PC-9 (cell line): ENCODE data around the gene INTS7. TPM values are rescaled to one million over a fixed set of nuclear protein-coding genes. Genes with fewer than 3 reads are reported as not detected.
A peak's percentile ranks its signal among the peaks of the same experiment; 100 is the strongest.

ENCODE experiments used
- BruUV-seq: library from RNA; stranded (reverse); fragments of 400-500 nt; replicated peaks from 2 replicates; lab custom pipeline; 2021; lab: Mats Ljungman, UMichigan
- CTCF ChIA-PET: fragments of 300-600 bp; sonication (Branson Sonifier 250); formaldehyde crosslinking; loops from one replicate; lab custom pipeline; 2022; ENCODE audit warnings: antibody characterized with exemption; lab: Charles Lee
- POLR2A ChIA-PET: fragments of 300-600 bp; sonication (Branson Sonifier 250); formaldehyde crosslinking; loops from one replicate; lab custom pipeline; 2022; ENCODE audit warnings: antibody characterized with exemption; ENCODE audit not compliant: unreplicated experiment; lab: Charles Lee
- DNase-seq, 2 experiments: peaks; one replicate each; pipeline versions ENCODE4 v3.0.0 to v3.0.0-alpha.2; 2015 to 2022; ENCODE audit warnings: mixed read lengths in 1 of 2
- H2AFZ ChIP-seq: fragments of 200-600 bp; sonication (generic); 2 replicates; pipeline ENCODE4 v1.8.1; 2017; ENCODE audit warnings: antibody characterized with exemption
- H3F3A ChIP-seq: fragments of 200-600 bp; sonication (generic); 2 replicates; pipeline ENCODE4 v1.8.1; 2017; ENCODE audit warnings: antibody characterized with exemption, mild to moderate bottlenecking, low read depth; ENCODE audit not compliant: insufficient read depth
- H3K27ac ChIP-seq: fragments of 200-600 bp; sonication (generic); 2 replicates; pipeline ENCODE4 v1.6.1; 2016; ENCODE audit warnings: mixed run types
- H3K27me3 ChIP-seq: fragments of 200-600 bp; sonication (generic); 2 replicates; pipeline ENCODE4 v1.6.1; 2016; ENCODE audit warnings: low read depth, mixed run types; ENCODE audit not compliant: insufficient read depth
- H3K36me3 ChIP-seq: fragments of 200-600 bp; sonication (generic); 2 replicates; pipeline ENCODE4 v1.6.1; 2016; ENCODE audit warnings: low read depth, mixed run types
- H3K4me1 ChIP-seq: fragments of 200-600 bp; sonication (generic); replicated peaks from 2 replicates; pipeline ENCODE4 v1.6.1; 2016; ENCODE audit warnings: mixed run types; ENCODE audit not compliant: insufficient read depth
- H3K4me2 ChIP-seq: fragments of 200-600 bp; sonication (generic); 2 replicates; pipeline ENCODE4 v1.6.1; 2017; ENCODE audit warnings: mixed run types
- H3K4me3 ChIP-seq: fragments of 200-600 bp; sonication (generic); 2 replicates; pipeline ENCODE4 v1.6.1; 2016; ENCODE audit warnings: mixed run types
- H3K79me2 ChIP-seq: fragments of 200-600 bp; sonication (generic); 2 replicates; pipeline ENCODE4 v1.6.1; 2017; ENCODE audit warnings: low read depth, mixed run types
- H3K9me2 ChIP-seq: fragments of 200-600 bp; sonication (generic); 2 replicates; pipeline ENCODE4 v1.8.1; 2017; ENCODE audit warnings: mild to moderate bottlenecking; ENCODE audit not compliant: insufficient read depth
- H3K9me3 ChIP-seq: fragments of 200-600 bp; sonication (generic); 2 replicates; pipeline ENCODE4 v1.8.1; 2016; ENCODE audit warnings: low read depth; ENCODE audit not compliant: insufficient read depth
- H4K20me1 ChIP-seq: fragments of 200-600 bp; sonication (generic); 2 replicates; pipeline ENCODE4 v1.8.1; 2017; ENCODE audit not compliant: insufficient read depth
- CTCF ChIP-seq: fragments of 200-600 bp; sonication (generic); conservative IDR thresholded peaks from 2 replicates; pipeline ENCODE4 v1.6.1; 2017; ENCODE audit warnings: mixed run types, antibody characterized with exemption, mild to moderate bottlenecking, moderate library complexity
- EZH2 ChIP-seq: fragments of 200-600 bp; sonication (generic); IDR thresholded peaks from 2 replicates; pipeline ENCODE4 v1.8.0; 2017; ENCODE audit warnings: antibody characterized with exemption, low read depth
- intact Hi-C: fragments of 100-400 bp; cut with micrococcal nuclease; formaldehyde crosslinking; loops from one replicate; pipeline ENCODE4 v1.10.0; 2022; ENCODE audit not compliant: unreplicated experiment
- total RNA-seq: library from RNA; stranded (reverse); gene quantifications from 2 replicates; pipeline ENCODE4 v1.2.3, GENCODE V29; 2021

INTS7 gene
- total RNA-seq, 1 experiment from 2014 or later = 24.7 TPM

GRCh38 chr1:212067787-212068186, 32.4 kb upstream of the INTS7 start:
- TF ChIP-seq CTCF (no peak), EZH2 (no peak)

DNA sequence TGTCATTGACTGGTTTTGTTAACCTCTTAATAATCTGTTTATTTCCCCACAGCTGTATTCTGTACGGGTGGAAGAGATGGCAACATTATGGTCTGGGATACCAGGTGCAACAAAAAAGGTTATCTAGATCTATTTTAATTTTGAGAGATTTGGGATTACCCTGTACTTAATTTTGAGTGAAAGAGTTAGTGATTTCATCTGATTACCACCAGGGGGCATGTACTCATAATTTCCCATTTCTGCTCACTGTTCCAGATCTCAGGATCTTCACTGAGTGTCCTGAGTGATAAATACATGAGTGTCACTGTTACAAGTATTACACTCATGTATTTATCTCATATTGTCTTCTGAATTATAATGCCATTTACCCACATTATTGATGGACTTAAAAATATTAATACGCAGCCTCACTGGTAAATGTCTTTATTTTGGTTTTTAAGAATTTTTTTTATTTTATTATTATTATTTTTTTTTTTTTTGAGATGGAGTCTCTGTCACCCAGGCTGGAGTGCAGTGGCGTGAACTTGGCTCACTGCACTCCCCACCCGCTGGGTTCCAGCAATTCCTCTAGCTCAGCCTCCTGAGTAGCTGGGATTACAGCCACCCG, 27.6 kb upstream of the INTS7 start:
- H3F3A ChIP-seq = peaks cover 15% of the 10 kb centered on the region
- no peaks in the 10 kb centered on the region for H3K36me3 ChIP-seq
- CTCF ChIA-PET = interaction anchor here (0.5 to 1.7 kb wide), 5 partner anchors 27 to 393 kb away, joined by 3 to 8 read pairs (median 3); no protein-coding TSS in a partner anchor
- H3K9me3 ChIP-seq = peaks cover 3% of the 10 kb centered on the region; the same call in 1 of the 2 replicates
- H2AFZ ChIP-seq = no peak overlapping the region
- H3K27me3 ChIP-seq = no peaks in the 10 kb centered on the region
- DNase-seq = no peak
- H3K27ac ChIP-seq = no peak overlapping the region
- POLR2A ChIA-PET = no interaction called here
- intact Hi-C loops = loop anchor here (1.0 to 2.0 kb wide), 3 partner anchors 228 to 930 kb away; no protein-coding TSS in a partner anchor
- H3K4me3 ChIP-seq = no peak overlapping the region
- H3K4me1 ChIP-seq = no peaks in the 10 kb centered on the region
- no TSS peak for BruUV-seq
- no peak for TF ChIP-seq EZH2
- peak; percentile 84 for TF ChIP-seq CTCF
- no peaks in the 10 kb centered on the region for H4K20me1 ChIP-seq
- H3K79me2 ChIP-seq = no peaks in the 10 kb centered on the region
- no peak overlapping the region for H3K4me2 ChIP-seq
- H3K9me2 ChIP-seq = no peaks in the 10 kb centered on the region

More at GRCh38 chr1:212067787-212068186, 32.4 kb upstream of the INTS7 start:
- Histone ChIP-seq H3F3A (no peaks in the 10 kb centered on the region), H3K27me3 (no peaks in the 10 kb centered on the region), H3K9me2 (no peaks in the 10 kb centered on the region), H3K79me2 (no peaks in the 10 kb centered on the region), H2AFZ (no peak overlapping the region), H3K4me2 (no peak overlapping the region), H3K9me3 (no peaks in the 10 kb centered on the region), H3K4me3 (no peak overlapping the region), H3K27ac (no peak overlapping the region), H3K4me1 (no peaks in the 10 kb centered on the region), H4K20me1 (no peaks in the 10 kb centered on the region), H3K36me3 (no peaks in the 10 kb centered on the region)
- CTCF ChIA-PET = no interaction called here
- no peak for DNase-seq
- POLR2A ChIA-PET = no interaction called here
- intact Hi-C loops = no loop called here
- BruUV-seq = no TSS peak

DNA sequence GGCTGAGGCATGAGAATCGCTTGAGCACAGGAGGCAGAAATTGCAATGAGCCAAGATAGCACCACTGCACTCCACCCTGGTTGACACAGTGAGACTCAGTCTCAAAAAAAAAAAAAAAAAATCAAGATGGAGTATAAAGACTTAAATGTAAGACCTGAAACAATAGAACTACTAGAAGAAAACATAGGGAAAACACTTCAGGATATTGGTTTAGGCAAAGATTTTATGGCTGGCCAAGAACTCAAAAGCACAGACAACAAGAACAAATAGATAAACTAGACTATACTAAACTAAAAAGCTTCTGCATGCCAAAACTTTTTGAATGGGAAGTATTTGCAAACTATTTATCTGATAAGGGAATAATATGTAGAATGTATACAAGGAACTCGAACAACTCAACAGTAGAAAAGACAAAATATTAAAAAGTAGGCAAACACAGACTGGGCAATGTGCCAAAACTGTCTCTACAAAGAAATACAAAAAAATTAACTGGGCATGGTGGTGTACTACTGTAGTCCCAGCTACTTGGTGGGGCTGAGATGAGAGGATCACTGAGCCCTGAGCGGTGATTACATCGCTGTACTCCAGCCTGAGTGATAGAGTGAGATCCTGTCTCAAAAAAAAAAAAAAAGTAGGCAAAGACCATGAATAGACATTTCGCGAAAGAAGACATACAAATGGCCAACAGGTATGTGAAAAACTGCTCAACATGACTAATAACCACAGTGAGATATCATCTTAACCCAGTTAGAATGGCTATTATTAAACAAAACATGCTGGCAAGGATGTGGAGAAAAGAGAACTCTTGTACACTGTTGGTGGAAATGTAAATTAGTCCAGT, 25.5 kb upstream of the INTS7 start:
- Histone ChIP-seq H3K4me3 (no peak overlapping the region), H4K20me1 (no peaks in the 10 kb centered on the region), H3K27ac (no peak overlapping the region), H3K4me1 (no peaks in the 10 kb centered on the region), H3K9me3 (peaks cover 16% of the 10 kb centered on the region), H3F3A (peaks cover 15% of the 10 kb centered on the region), H3K4me2 (no peak overlapping the region), H3K27me3 (no peaks in the 10 kb centered on the region), H2AFZ (no peak overlapping the region), H3K9me2 (no peaks in the 10 kb centered on the region), H3K79me2 (no peaks in the 10 kb centered on the region), H3K36me3 (peaks cover 5% of the 10 kb centered on the region; the same call in 1 of the 2 replicates)
- BruUV-seq = no TSS peak
- intact Hi-C loops = no loop called here
- ChIA-PET POLR2A (no interaction called here), CTCF (no interaction called here)
- DNase-seq = no peak
- TF ChIP-seq EZH2 (no peak), CTCF (no peak)
